Natural killer cell (primary cell): ENCODE results near the gene KDM5B. TPM values are rescaled to one million over a fixed set of nuclear protein-coding genes. Genes with fewer than 3 reads are reported as not detected.

Experiments
- ATAC-seq, 3 donors: fragments of 150-1000 bp in 2 of 3; fragments of 200-7000 bp in 1 of 3; cut with Tn5 transposase; 1 replicate in 1 of 3; 2 replicates in 2 of 3; pipeline ENCODE4 v1.10.0; 2021; ENCODE audit warnings: mild to moderate bottlenecking in 2 of 3, moderate library complexity in 2 of 3
- DNase-seq, 2 donors: peaks; one replicate each; pipeline versions ENCODE4 v3.0.0 to v3.0.0-alpha.2; 2013 to 2021; ENCODE audit warnings: mixed read lengths in 1 of 2
- H3K27ac ChIP-seq: one replicate; pipeline ENCODE4 v1.5.1; 2013; ENCODE audit warnings: mild to moderate bottlenecking, low read length
- H3K27me3 ChIP-seq: one replicate; pipeline ENCODE4 v1.6.1; 2013; ENCODE audit warnings: low read length; ENCODE audit not compliant: control insufficient read depth, insufficient read depth
- H3K36me3 ChIP-seq: one replicate; pipeline ENCODE4 v1.6.1; 2013; ENCODE audit warnings: low read length; ENCODE audit not compliant: control insufficient read depth, insufficient read depth
- H3K4me1 ChIP-seq: one replicate; pipeline ENCODE4 v1.6.1; 2013; ENCODE audit warnings: low read length; ENCODE audit not compliant: control insufficient read depth, insufficient read depth
- H3K4me3 ChIP-seq: one replicate; pipeline ENCODE4 v1.5.1; 2013; ENCODE audit warnings: low read length
- H3K9me3 ChIP-seq: one replicate; pipeline ENCODE4 v1.6.1; 2013; ENCODE audit warnings: low read length; ENCODE audit not compliant: control insufficient read depth, insufficient read depth
- H3K27ac Mint-ChIP-seq, 2 donors: one replicate each; pipeline ENCODE4 v1.8.0; 2022; ENCODE audit warnings: mild to moderate bottlenecking in 2 of 2, mixed read lengths in 2 of 2, moderate library complexity in 1 of 2
- H3K27me3 Mint-ChIP-seq, 2 donors: one replicate each; pipeline ENCODE4 v1.8.0; 2022; ENCODE audit warnings: low read depth in 2 of 2, mixed read lengths in 2 of 2
- H3K36me3 Mint-ChIP-seq: one replicate; pipeline ENCODE4 v1.8.0; 2022; ENCODE audit warnings: mixed read lengths
- H3K4me1 Mint-ChIP-seq, 2 donors: one replicate each; pipeline ENCODE4 v1.8.0; 2022; ENCODE audit warnings: mixed read lengths in 2 of 2
- H3K4me3 Mint-ChIP-seq: one replicate; pipeline ENCODE4 v1.8.0; 2022; ENCODE audit warnings: mild to moderate bottlenecking, moderate library complexity, mixed read lengths
- H3K9me3 Mint-ChIP-seq, 2 donors: one replicate each; pipeline ENCODE4 v1.8.0; 2022; ENCODE audit warnings: mixed read lengths in 2 of 2
- WGBS: methylation state at CpG from one replicate; pipeline ENCODE4 v1.1.7; 2013; ENCODE audit warnings: missing lambda C conversion rate; ENCODE audit not compliant: insufficient coverage; 5-methylcytosine and 5-hydroxymethylcytosine counted together
- intact Hi-C: fragments of 100-400 bp; cut with micrococcal nuclease; formaldehyde crosslinking; loops from one replicate; pipeline ENCODE4 v1.14.2; 2022
- total RNA-seq, 4 donors: library from RNA; stranded (reverse); fragments of 120-200 nt in 1 of 4; gene quantifications; one replicate each; pipeline versions ENCODE4 v1.2.3 to v1.2.4, GENCODE V29; 2013 to 2022
- TF ChIP-seq, protein P1 (sequence below): fragments of 200-600 bp; IDR thresholded peaks from one replicate; pipeline ENCODE4 v1.8.0; 2022; ENCODE audit warnings: antibody characterized with exemption

KDM5B gene
- total RNA-seq, 3 donors from 2014 or later (not counting 1 experiment from before 2014, with no cell fraction given), result 107 to 121 (median 108) TPM

DNA sequence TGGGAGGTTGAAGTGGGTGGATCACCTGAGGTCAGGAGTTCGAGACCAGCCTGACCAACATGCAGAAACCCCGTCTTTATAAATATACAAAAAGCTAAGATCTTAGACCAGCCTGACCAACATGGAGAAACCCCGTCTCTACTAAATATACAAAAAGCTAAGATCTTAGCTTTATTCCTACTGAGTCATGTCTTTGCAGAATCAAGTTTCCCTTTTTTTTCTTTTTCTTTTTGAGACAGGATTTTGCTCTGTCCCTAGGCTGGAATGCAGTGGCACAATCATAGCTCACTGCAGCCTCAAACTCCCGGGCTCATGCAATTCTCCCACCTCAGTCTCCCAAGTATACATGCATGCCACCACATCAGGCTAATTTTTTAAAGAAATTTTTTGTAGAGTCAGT is 21.4 kb downstream of the KDM5B start:
- no peaks in the 10 kb centered on the region for H3K27me3 Mint-ChIP-seq
- intact Hi-C loops, result no loop called here
- no peak overlapping the region for H3K4me3 Mint-ChIP-seq
- H3K4me3 ChIP-seq, result no peak overlapping the region
- peaks cover 11 to 34% of the 10 kb centered on the region in 2 donors for H3K4me1 Mint-ChIP-seq
- 79% methylated on average over 4 of the region's 4 CpGs for WGBS
- TF ChIP-seq, protein P1, sequence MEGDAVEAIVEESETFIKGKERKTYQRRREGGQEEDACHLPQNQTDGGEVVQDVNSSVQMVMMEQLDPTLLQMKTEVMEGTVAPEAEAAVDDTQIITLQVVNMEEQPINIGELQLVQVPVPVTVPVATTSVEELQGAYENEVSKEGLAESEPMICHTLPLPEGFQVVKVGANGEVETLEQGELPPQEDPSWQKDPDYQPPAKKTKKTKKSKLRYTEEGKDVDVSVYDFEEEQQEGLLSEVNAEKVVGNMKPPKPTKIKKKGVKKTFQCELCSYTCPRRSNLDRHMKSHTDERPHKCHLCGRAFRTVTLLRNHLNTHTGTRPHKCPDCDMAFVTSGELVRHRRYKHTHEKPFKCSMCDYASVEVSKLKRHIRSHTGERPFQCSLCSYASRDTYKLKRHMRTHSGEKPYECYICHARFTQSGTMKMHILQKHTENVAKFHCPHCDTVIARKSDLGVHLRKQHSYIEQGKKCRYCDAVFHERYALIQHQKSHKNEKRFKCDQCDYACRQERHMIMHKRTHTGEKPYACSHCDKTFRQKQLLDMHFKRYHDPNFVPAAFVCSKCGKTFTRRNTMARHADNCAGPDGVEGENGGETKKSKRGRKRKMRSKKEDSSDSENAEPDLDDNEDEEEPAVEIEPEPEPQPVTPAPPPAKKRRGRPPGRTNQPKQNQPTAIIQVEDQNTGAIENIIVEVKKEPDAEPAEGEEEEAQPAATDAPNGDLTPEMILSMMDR, result no peak
- ATAC-seq (no peak), DNase-seq (no peak)
- no peaks in the 10 kb centered on the region for H3K36me3 ChIP-seq
- no peaks in the 10 kb centered on the region for H3K9me3 Mint-ChIP-seq
- H3K27ac Mint-ChIP-seq, result no peak overlapping the region
- H3K9me3 ChIP-seq, result no peaks in the 10 kb centered on the region
- H3K4me1 ChIP-seq, result peaks cover 5% of the 10 kb centered on the region
- no peaks in the 10 kb centered on the region for H3K36me3 Mint-ChIP-seq
- no peak overlapping the region for H3K27ac ChIP-seq
- no peaks in the 10 kb centered on the region for H3K27me3 ChIP-seq

DNA sequence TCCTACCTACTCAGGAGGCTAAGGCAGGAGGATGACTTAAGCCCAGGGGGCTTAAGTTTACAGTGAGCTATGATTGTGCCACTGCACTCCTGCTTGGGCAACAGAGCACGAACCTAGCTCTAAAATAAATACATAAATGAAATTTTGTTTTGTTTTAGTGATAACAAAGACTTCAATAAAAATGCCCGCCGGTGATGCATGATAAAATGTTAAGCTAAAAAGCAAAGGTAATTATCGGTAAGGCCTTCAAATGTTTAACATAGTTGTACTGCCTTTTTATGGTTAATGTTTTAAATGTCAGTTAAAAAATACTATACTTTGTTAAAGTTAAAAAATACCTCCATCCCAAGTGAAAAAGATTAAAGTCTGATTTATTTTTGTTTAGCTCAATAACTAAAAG is 27.0 kb downstream of the KDM5B start:
- intact Hi-C loops, result no loop called here
- TF ChIP-seq, protein P1, result no peak
- no peaks in the 10 kb centered on the region for H3K36me3 Mint-ChIP-seq
- H3K27me3 Mint-ChIP-seq, result no peaks in the 10 kb centered on the region
- H3K9me3 Mint-ChIP-seq, result no peaks in the 10 kb centered on the region
- no peaks in the 10 kb centered on the region for H3K27me3 ChIP-seq
- WGBS, result 81% methylated on average over 2 of the region's 4 CpGs
- H3K4me1 ChIP-seq, result no peaks in the 10 kb centered on the region
- peaks cover 4% of the 10 kb centered on the region for H3K36me3 ChIP-seq
- H3K27ac Mint-ChIP-seq, result no peak overlapping the region
- H3K4me3 ChIP-seq, result no peak overlapping the region
- DNase-seq (no peak), ATAC-seq (no peak)
- H3K4me1 Mint-ChIP-seq, result peaks cover 4 to 15% of the 10 kb centered on the region in 2 donors
- no peaks in the 10 kb centered on the region for H3K9me3 ChIP-seq
- no peak overlapping the region for H3K4me3 Mint-ChIP-seq
- H3K27ac ChIP-seq, result no peak overlapping the region

DNA sequence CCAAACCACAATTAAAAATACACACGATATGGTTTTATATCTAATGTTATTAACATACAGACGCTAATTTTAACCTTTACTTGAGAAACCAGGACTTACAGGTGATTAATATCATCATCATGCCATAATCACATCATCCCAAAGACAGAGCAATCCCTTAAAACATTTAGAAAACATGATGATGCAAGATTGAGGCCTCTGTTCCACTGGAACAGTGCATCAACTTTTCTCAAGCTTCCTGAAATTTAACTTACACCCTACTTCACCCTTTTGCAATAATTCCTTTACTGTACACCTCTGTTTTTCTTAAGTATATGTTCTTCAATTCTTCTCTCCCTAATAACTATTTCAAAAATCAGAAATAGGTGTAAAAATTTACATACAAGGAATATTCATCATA is 38.1 kb downstream of the KDM5B start:
- Histone ChIP-seq H3K27me3 (no peaks in the 10 kb centered on the region), H3K4me3 (no peak overlapping the region), H3K27ac (no peak overlapping the region), H3K36me3 (peaks cover 28% of the 10 kb centered on the region), H3K9me3 (no peaks in the 10 kb centered on the region), H3K4me1 (no peaks in the 10 kb centered on the region)
- intact Hi-C loops, result no loop called here
- no peaks in the 10 kb centered on the region for H3K4me1 Mint-ChIP-seq
- H3K36me3 Mint-ChIP-seq, result no peaks in the 10 kb centered on the region
- H3K9me3 Mint-ChIP-seq, result no peaks in the 10 kb centered on the region
- H3K27ac Mint-ChIP-seq, result no peak overlapping the region
- TF ChIP-seq, protein P1, result no peak
- DNase-seq (no peak), ATAC-seq (no peak)
- no peaks in the 10 kb centered on the region for H3K27me3 Mint-ChIP-seq
- H3K4me3 Mint-ChIP-seq, result no peak overlapping the region
- 100% methylated on average over 1 of the region's 2 CpGs for WGBS

DNA sequence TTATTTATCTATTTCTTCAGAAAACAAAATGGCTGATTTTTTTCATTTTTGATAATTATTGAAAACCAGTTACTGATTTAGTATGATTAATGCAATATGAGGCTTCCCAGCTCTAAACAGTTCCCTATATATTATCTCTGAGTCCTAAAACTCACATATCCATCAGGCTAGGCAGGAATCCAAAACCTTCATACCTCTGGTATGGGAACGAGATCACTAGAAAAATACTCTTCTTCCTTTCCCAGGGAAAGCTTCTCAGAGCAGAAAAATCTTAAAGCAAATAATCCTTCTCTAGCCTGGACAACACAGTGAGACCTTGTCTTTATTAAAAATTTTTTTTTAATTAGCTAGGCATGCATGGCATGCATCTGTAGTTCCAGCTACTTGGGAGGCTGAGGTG is 42.5 kb downstream of the KDM5B start:
- Mint-ChIP-seq H3K36me3 (no peaks in the 10 kb centered on the region), H3K27me3 (no peaks in the 10 kb centered on the region), H3K4me1 (no peaks in the 10 kb centered on the region), H3K27ac (no peak overlapping the region), H3K9me3 (no peaks in the 10 kb centered on the region), H3K4me3 (no peak overlapping the region)
- ATAC-seq (no peak), DNase-seq (no peak)
- H3K4me3 ChIP-seq, result no peak overlapping the region
- H3K27ac ChIP-seq, result no peak overlapping the region
- H3K9me3 ChIP-seq, result no peaks in the 10 kb centered on the region
- H3K36me3 ChIP-seq, result peaks cover 14% of the 10 kb centered on the region
- H3K4me1 ChIP-seq, result no peaks in the 10 kb centered on the region
- intact Hi-C loops, result no loop called here
- TF ChIP-seq, protein P1, result no peak
- H3K27me3 ChIP-seq, result no peaks in the 10 kb centered on the region
- WGBS, result 92% methylated on average over 1 of the region's 1 CpG
